Measurements from ENCODE around the gene NR4A1. TPM values are rescaled to one million over a fixed set of nuclear protein-coding genes. Genes with fewer than 3 reads are reported as not detected.

NR4A1 gene
- polyA plus RNA-seq, 1 experiment = 4.4 TPM

GRCh38 chr12:52037248-52037861 is 13.9 kb upstream of the NR4A1 start:
- ChIA-PET POLR2A (interaction anchor here (0.7 to 2.3 kb wide), 2 partner anchors 14 to 32 kb away, joined by 3 to 9 read pairs; partner anchors contain the start of genes ATG101 and NR4A1), CTCF (interaction anchor here (0.7 to 3.6 kb wide), 2 partner anchors 11 to 47 kb away, joined by 5 to 26 read pairs; no protein-coding TSS in a partner anchor)
- Histone ChIP-seq H3K27ac (ENCODE audit: low read depth, low read length) (peak overlapping the region; percentile 21), H3K27me3 (ENCODE audit: control insufficient read depth, insufficient read depth, low read length) (no peaks in the 10 kb centered on the region), H3K9me3 (ENCODE audit: control insufficient read depth, insufficient read depth, low read length) (no peaks in the 10 kb centered on the region; the same call in 1 of the 2 replicates), H3K4me3 (ENCODE audit: low read depth, low read length) (peak overlapping the region; percentile 64)
- TF ChIP-seq, protein P1, sequence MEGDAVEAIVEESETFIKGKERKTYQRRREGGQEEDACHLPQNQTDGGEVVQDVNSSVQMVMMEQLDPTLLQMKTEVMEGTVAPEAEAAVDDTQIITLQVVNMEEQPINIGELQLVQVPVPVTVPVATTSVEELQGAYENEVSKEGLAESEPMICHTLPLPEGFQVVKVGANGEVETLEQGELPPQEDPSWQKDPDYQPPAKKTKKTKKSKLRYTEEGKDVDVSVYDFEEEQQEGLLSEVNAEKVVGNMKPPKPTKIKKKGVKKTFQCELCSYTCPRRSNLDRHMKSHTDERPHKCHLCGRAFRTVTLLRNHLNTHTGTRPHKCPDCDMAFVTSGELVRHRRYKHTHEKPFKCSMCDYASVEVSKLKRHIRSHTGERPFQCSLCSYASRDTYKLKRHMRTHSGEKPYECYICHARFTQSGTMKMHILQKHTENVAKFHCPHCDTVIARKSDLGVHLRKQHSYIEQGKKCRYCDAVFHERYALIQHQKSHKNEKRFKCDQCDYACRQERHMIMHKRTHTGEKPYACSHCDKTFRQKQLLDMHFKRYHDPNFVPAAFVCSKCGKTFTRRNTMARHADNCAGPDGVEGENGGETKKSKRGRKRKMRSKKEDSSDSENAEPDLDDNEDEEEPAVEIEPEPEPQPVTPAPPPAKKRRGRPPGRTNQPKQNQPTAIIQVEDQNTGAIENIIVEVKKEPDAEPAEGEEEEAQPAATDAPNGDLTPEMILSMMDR (IDR thresholded peaks at IDR 0.05; ENCODE audit: low read depth, low read length) = peak; percentile 28; the same call in 1 of the 2 replicates
- DNase-seq (ENCODE audit: low read depth, low spot score) = no peak

DNA sequence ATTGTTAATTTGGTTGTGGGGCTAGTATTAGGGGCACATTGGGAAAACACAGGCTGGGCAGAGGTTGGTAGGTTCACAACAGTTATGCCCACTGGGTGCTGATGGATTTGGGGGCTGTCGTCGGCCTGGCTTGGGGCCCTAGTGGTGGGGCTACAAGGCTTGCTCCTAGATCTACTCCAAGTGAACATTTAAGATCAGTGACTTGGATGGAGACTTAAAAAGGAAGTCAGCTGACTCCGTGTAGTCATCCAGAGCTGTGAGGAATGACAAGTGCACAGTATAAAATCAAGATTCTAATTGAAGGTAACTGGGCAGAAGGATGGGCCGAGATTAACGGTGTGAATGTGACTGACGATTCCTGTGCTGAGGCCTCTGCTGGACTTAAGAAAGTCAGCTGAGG is 12.8 kb upstream of the NR4A1 start:
- POLR2A ChIA-PET = interaction anchor here (0.9 kb wide), 1 partner anchor 12 kb away, joined by 5 read pairs; the partner anchor contains the start of gene NR4A1
- CTCF ChIA-PET = interaction anchor here (0.6 to 3.6 kb wide), 4 partner anchors 12 to 49 kb away, joined by 3 to 26 read pairs (median 8); partner anchors contain the start of gene NR4A1

GRCh38 chr12:52041035-52041434 is 10.2 kb upstream of the NR4A1 start:
- CTCF ChIA-PET = interaction anchor here (0.6 to 1.4 kb wide), 3 partner anchors 16 to 29 kb away, joined by 3 to 4 read pairs (median 3); partner anchors contain the start of gene ATG101
- Histone ChIP-seq H3K27ac (ENCODE audit: low read depth, low read length) (no peak overlapping the region), H3K27me3 (ENCODE audit: control insufficient read depth, insufficient read depth, low read length) (no peaks in the 10 kb centered on the region), H3K4me3 (ENCODE audit: low read depth, low read length) (no peak overlapping the region), H3K9me3 (ENCODE audit: control insufficient read depth, insufficient read depth, low read length) (no peaks in the 10 kb centered on the region; the same call in 1 of the 2 replicates)
- no peak for DNase-seq (ENCODE audit: low read depth, low spot score)
- POLR2A ChIA-PET = no interaction called here
- TF ChIP-seq, protein P1 (IDR thresholded peaks at IDR 0.05; ENCODE audit: low read depth, low read length) = no peak

More for the DNA sequence above, 12.8 kb upstream of the NR4A1 start:
- no peak overlapping the region for H3K27ac ChIP-seq (ENCODE audit: low read depth, low read length)
- no peaks in the 10 kb centered on the region; the same call in 1 of the 2 replicates for H3K9me3 ChIP-seq (ENCODE audit: control insufficient read depth, insufficient read depth, low read length)
- H3K27me3 ChIP-seq (ENCODE audit: control insufficient read depth, insufficient read depth, low read length) = no peaks in the 10 kb centered on the region
- no peak for DNase-seq (ENCODE audit: low read depth, low spot score)
- H3K4me3 ChIP-seq (ENCODE audit: low read depth, low read length) = no peak overlapping the region
- TF ChIP-seq, protein P1 (IDR thresholded peaks at IDR 0.05; ENCODE audit: low read depth, low read length) = no peak

GRCh38 chr12:52041695-52042123 is 9.5 kb upstream of the NR4A1 start:
- ChIA-PET POLR2A (no interaction called here), CTCF (interaction anchor here (1.4 kb wide), 1 partner anchor 16 kb away, joined by 4 read pairs; no protein-coding TSS in a partner anchor)
- no peak for DNase-seq (ENCODE audit: low read depth, low spot score)
- Histone ChIP-seq H3K27me3 (ENCODE audit: control insufficient read depth, insufficient read depth, low read length) (no peaks in the 10 kb centered on the region), H3K27ac (ENCODE audit: low read depth, low read length) (no peak overlapping the region), H3K9me3 (ENCODE audit: control insufficient read depth, insufficient read depth, low read length) (no peaks in the 10 kb centered on the region; the same call in 1 of the 2 replicates), H3K4me3 (ENCODE audit: low read depth, low read length) (no peak overlapping the region)
- TF ChIP-seq, protein P1 (IDR thresholded peaks at IDR 0.05; ENCODE audit: low read depth, low read length) = no peak; the same call in 1 of the 2 replicates

All from AG04450 (cell line).